Lung (tissue), 12 donors: ENCODE data around the gene NOP16. TPM values are rescaled to one million over a fixed set of nuclear protein-coding genes. Genes with fewer than 3 reads are reported as not detected.

ENCODE experiments used
- ATAC-seq: fragments of 200-7000 bp; cut with Tn5 transposase; one replicate; pipeline ENCODE4 v1.9.1; 2020; ENCODE audit warnings: moderate number of reproducible peaks; ENCODE audit not compliant: insufficient read depth, low FRiP score
- DNase-seq, 3 donors: peaks; one replicate each; pipeline ENCODE4 v3.0.0-alpha.2; 2013 to 2017
- H3K27ac ChIP-seq, 2 donors: one replicate each; pipeline ENCODE4 v1.5.1; 2013; ENCODE audit warnings: mild to moderate bottlenecking in 2 of 2, moderate library complexity in 2 of 2, control low read depth in 1 of 2, inconsistent platforms in 1 of 2, low read depth in 1 of 2, low read length in 1 of 2
- H3K27me3 ChIP-seq, 3 donors: one replicate each; pipeline ENCODE4 v1.5.1; 2013; ENCODE audit warnings: low read length in 2 of 3; ENCODE audit not compliant: control insufficient read depth in 3 of 3, insufficient read depth in 3 of 3
- H3K36me3 ChIP-seq, 4 donors: one replicate each; pipeline ENCODE4 v1.5.1; 2013; ENCODE audit warnings: low read length in 4 of 4, mild to moderate bottlenecking in 1 of 4, moderate library complexity in 1 of 4; ENCODE audit not compliant: control insufficient read depth in 4 of 4, insufficient read depth in 4 of 4
- H3K4me1 ChIP-seq, 5 donors: one replicate each; pipeline ENCODE4 v1.5.1; 2013; ENCODE audit warnings: low read length in 5 of 5, mild to moderate bottlenecking in 2 of 5, moderate library complexity in 1 of 5; ENCODE audit not compliant: control insufficient read depth in 5 of 5, insufficient read depth in 5 of 5
- H3K4me3 ChIP-seq: one replicate; pipeline ENCODE4 v1.5.1; 2013; ENCODE audit warnings: mild to moderate bottlenecking, control low read depth, moderate library complexity
- H3K9ac ChIP-seq, 2 donors: one replicate each; pipeline ENCODE4 v1.5.1; 2013; ENCODE audit warnings: low read length in 2 of 2, control low read depth in 1 of 2; ENCODE audit not compliant: insufficient read depth in 1 of 2
- H3K9me3 ChIP-seq, 4 donors: one replicate each; pipeline ENCODE4 v1.5.1; 2013; ENCODE audit warnings: low read length in 3 of 4, mild to moderate bottlenecking in 1 of 4, moderate library complexity in 1 of 4; ENCODE audit not compliant: control insufficient read depth in 4 of 4, insufficient read depth in 3 of 4
- WGBS, 2 donors: extraction: QIAGEN DNeasy Blood & Tissue Kit; methylation state at CpG; one replicate each; pipeline ENCODE4 v1.1.7; 2013; 5-methylcytosine and 5-hydroxymethylcytosine counted together
- polyA plus RNA-seq, 2 donors: library from polyadenylated mRNA; stranded (reverse); fragments of 200-250 nt; gene quantifications; one replicate each; pipeline ENCODE4 v1.2.1, GENCODE V29; 2013
- total RNA-seq, 2 donors: library from RNA; depleted of rRNA in 1 of 2; stranded (reverse); fragments of >200 nt in 1 of 2; gene quantifications; one replicate each; pipeline ENCODE4 v1.2.1, GENCODE V29; 2014 to 2021
- TF ChIP-seq, protein P1 (sequence below): IDR thresholded peaks from 2 replicates; pipeline ENCODE4 v1.5.1; 2012; ENCODE audit warnings: mild to moderate bottlenecking; ENCODE audit errors: control extremely low read depth, extremely low read depth
- donor health status: control.
- donor health status: control.
- donor health status: Bipolar disorder and iron deficiency.
- donor health status: healthy.
- donor health status: DM: yes; HTN: yes; CAD: no.

NOP16 gene
- total and polyA plus RNA-seq, 4 donors, result 5.0 to 52.1 (median 36.5) TPM

GRCh38 chr5:176384991-176385390 is 3.4 kb downstream of the NOP16 start:
- no peak overlapping the region for H3K27ac ChIP-seq

GRCh38 chr5:176384366-176384930 is 4.0 kb downstream of the NOP16 start:
- no peaks in the 10 kb centered on the region for H3K9me3 ChIP-seq
- DNase-seq (no peak), ATAC-seq (no peak)
- H3K4me3 ChIP-seq, result no peak overlapping the region
- H3K27me3 ChIP-seq, result no peaks in the 10 kb centered on the region
- 87 to 94% methylated on average over 8 of the region's 8 CpGs for WGBS, 2 donors
- H3K4me1 ChIP-seq, result peaks cover 0 to 13% (median 5%) of the 10 kb centered on the region in 5 donors
- peaks cover 12 to 31% (median 15%) of the 10 kb centered on the region in 4 donors for H3K36me3 ChIP-seq
- H3K27ac ChIP-seq, result no peak overlapping the region
- TF ChIP-seq, protein P1, sequence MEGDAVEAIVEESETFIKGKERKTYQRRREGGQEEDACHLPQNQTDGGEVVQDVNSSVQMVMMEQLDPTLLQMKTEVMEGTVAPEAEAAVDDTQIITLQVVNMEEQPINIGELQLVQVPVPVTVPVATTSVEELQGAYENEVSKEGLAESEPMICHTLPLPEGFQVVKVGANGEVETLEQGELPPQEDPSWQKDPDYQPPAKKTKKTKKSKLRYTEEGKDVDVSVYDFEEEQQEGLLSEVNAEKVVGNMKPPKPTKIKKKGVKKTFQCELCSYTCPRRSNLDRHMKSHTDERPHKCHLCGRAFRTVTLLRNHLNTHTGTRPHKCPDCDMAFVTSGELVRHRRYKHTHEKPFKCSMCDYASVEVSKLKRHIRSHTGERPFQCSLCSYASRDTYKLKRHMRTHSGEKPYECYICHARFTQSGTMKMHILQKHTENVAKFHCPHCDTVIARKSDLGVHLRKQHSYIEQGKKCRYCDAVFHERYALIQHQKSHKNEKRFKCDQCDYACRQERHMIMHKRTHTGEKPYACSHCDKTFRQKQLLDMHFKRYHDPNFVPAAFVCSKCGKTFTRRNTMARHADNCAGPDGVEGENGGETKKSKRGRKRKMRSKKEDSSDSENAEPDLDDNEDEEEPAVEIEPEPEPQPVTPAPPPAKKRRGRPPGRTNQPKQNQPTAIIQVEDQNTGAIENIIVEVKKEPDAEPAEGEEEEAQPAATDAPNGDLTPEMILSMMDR, result no peak
- H3K9ac ChIP-seq, result no peak overlapping the region

More at GRCh38 chr5:176384991-176385390, 3.4 kb downstream of the NOP16 start:
- H3K9me3 ChIP-seq, result no peaks in the 10 kb centered on the region
- H3K9ac ChIP-seq, result no peak overlapping the region
- TF ChIP-seq, protein P1, result no peak
- peaks cover 0 to 13% (median 5%) of the 10 kb centered on the region in 5 donors for H3K4me1 ChIP-seq
- H3K27me3 ChIP-seq, result no peaks in the 10 kb centered on the region
- DNase-seq (no peak), ATAC-seq (no peak)
- WGBS, 2 donors, result 86 to 90% methylated on average over 12 of the region's 12 CpGs
- H3K4me3 ChIP-seq, result no peak overlapping the region
- peaks cover 12 to 31% (median 15%) of the 10 kb centered on the region in 4 donors for H3K36me3 ChIP-seq

DNA sequence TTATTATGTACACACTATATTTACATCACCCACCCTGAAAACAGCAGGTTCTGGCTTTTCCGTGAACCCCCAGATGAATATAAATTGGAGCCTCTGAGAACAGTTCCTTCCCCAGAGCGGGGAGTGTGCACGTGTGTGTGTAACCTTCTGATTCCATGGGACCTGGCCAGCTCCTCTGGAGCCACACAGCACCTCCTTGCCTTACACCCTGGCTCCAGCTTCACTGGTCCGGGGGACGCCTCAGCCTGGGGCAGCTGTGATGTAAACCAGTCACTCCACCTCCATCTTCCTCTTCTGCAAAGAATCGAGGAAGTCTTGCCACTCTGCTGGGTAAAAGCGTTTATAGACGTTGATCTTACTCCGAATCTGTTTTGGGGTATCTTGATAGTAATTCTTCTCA is 4.4 kb downstream of the NOP16 start:
- H3K9me3 ChIP-seq, result no peaks in the 10 kb centered on the region
- H3K4me1 ChIP-seq, result peaks cover 0 to 13% (median 5%) of the 10 kb centered on the region in 5 donors
- 54 to 81% methylated on average over 9 of the region's 9 CpGs for WGBS, 2 donors
- DNase-seq (no peak), ATAC-seq (no peak)
- TF ChIP-seq, protein P1, result no peak
- H3K9ac ChIP-seq, result no peak overlapping the region
- peaks cover 12 to 31% (median 15%) of the 10 kb centered on the region in 4 donors for H3K36me3 ChIP-seq
- H3K4me3 ChIP-seq, result no peak overlapping the region
- H3K27ac ChIP-seq, result no peak overlapping the region
- no peaks in the 10 kb centered on the region for H3K27me3 ChIP-seq
